Measurements from ENCODE around the gene JARID2.

DNA sequence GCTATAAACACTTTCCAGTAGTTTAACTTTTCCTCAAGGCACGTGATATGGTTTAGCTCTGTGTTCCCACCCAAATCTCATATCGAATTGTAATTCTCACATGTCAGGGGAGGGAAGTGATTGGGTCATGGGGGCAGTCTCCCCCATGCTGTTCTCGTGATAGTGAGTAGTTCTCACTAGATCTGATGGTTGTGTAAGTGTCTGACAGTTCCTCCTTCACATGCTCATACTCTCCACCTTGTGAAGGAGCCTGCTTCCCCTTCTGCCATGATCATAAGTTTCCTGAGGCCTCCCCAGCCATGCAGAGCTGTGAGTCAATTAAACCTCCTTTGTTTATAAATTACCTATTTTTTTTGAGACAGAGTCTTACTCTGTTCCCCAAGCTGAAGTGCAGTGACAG lies 289.1 kb downstream of the JARID2 start:
- TF ChIP-seq, protein P1, sequence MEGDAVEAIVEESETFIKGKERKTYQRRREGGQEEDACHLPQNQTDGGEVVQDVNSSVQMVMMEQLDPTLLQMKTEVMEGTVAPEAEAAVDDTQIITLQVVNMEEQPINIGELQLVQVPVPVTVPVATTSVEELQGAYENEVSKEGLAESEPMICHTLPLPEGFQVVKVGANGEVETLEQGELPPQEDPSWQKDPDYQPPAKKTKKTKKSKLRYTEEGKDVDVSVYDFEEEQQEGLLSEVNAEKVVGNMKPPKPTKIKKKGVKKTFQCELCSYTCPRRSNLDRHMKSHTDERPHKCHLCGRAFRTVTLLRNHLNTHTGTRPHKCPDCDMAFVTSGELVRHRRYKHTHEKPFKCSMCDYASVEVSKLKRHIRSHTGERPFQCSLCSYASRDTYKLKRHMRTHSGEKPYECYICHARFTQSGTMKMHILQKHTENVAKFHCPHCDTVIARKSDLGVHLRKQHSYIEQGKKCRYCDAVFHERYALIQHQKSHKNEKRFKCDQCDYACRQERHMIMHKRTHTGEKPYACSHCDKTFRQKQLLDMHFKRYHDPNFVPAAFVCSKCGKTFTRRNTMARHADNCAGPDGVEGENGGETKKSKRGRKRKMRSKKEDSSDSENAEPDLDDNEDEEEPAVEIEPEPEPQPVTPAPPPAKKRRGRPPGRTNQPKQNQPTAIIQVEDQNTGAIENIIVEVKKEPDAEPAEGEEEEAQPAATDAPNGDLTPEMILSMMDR (optimal IDR thresholded peaks at IDR 0.05 in 1 of 3, IDR thresholded peaks at IDR 0.05 in 1 of 3, conservative IDR thresholded peaks at IDR 0.05 in 1 of 3; ENCODE audit: extremely low read depth in 1 of 3, insufficient read depth in 2 of 3, low read length in 3 of 3): no peak
- TF ChIP-seq EZH2 (IDR thresholded peaks at IDR 0.05; ENCODE audit: low read length): no peak

Measured in keratinocyte (primary cell).